ENCODE results near the gene CDK5R1.

DNA sequence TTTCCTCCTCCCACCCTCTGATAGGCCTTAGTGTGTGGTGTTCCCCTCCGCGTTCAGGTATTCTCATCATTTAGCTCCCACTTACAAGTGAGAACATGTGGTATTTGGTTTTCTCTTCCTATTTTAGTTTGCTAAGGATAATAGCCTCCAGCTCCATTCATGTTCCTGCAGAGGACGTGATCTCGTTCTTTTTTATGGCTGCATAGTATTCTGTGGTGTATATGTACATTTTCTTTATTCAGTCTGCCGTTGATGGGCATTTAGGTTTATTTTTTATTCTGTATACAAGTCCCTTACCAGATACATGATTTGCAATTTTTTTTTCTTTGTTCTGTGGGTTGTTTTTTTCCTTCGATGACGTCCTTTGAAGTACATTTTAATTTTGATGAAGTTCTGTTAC lies 18.8 kb upstream of the CDK5R1 start:
- TF ChIP-seq, protein P1, sequence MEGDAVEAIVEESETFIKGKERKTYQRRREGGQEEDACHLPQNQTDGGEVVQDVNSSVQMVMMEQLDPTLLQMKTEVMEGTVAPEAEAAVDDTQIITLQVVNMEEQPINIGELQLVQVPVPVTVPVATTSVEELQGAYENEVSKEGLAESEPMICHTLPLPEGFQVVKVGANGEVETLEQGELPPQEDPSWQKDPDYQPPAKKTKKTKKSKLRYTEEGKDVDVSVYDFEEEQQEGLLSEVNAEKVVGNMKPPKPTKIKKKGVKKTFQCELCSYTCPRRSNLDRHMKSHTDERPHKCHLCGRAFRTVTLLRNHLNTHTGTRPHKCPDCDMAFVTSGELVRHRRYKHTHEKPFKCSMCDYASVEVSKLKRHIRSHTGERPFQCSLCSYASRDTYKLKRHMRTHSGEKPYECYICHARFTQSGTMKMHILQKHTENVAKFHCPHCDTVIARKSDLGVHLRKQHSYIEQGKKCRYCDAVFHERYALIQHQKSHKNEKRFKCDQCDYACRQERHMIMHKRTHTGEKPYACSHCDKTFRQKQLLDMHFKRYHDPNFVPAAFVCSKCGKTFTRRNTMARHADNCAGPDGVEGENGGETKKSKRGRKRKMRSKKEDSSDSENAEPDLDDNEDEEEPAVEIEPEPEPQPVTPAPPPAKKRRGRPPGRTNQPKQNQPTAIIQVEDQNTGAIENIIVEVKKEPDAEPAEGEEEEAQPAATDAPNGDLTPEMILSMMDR (optimal IDR thresholded peaks at IDR 0.05 in 1 of 3, IDR thresholded peaks at IDR 0.05 in 1 of 3, conservative IDR thresholded peaks at IDR 0.05 in 1 of 3; ENCODE audit: extremely low read depth in 1 of 3, insufficient read depth in 2 of 3, low read length in 3 of 3), result no peak
- TF ChIP-seq EZH2 (IDR thresholded peaks at IDR 0.05; ENCODE audit: low read length), result no peak

Data from keratinocyte (primary cell).